Endothelial cell (in vitro differentiated cells): ENCODE data around the gene TCP11. TPM values are rescaled to one million over a fixed set of nuclear protein-coding genes. Genes with fewer than 3 reads are reported as not detected.

ENCODE experiments used
- DNase-seq: peaks from one replicate; pipeline ENCODE4 v3.0.0; 2021; ENCODE audit warnings: low spot score
- H3K27ac Mint-ChIP-seq: one replicate; pipeline ENCODE4 v1.8.0; 2021; ENCODE audit warnings: mixed read lengths, inconsistent platforms; ENCODE audit not compliant: unreplicated experiment
- H3K27me3 Mint-ChIP-seq: one replicate; pipeline ENCODE4 v1.8.0; 2021; ENCODE audit warnings: mild to moderate bottlenecking, moderate library complexity, mixed read lengths, inconsistent platforms; ENCODE audit not compliant: unreplicated experiment
- H3K36me3 Mint-ChIP-seq: one replicate; pipeline ENCODE4 v1.8.0; 2021; ENCODE audit warnings: mild to moderate bottlenecking, low read depth, mixed read lengths, inconsistent platforms; ENCODE audit not compliant: unreplicated experiment
- H3K4me1 Mint-ChIP-seq: one replicate; pipeline ENCODE4 v1.8.0; 2021; ENCODE audit warnings: mild to moderate bottlenecking, mixed read lengths, inconsistent platforms; ENCODE audit not compliant: unreplicated experiment
- H3K4me3 Mint-ChIP-seq: one replicate; pipeline ENCODE4 v1.8.0; 2021; ENCODE audit warnings: mild to moderate bottlenecking, mixed read lengths, inconsistent platforms; ENCODE audit not compliant: unreplicated experiment
- H3K9me3 Mint-ChIP-seq: one replicate; pipeline ENCODE4 v1.8.0; 2021; ENCODE audit warnings: mixed read lengths, inconsistent platforms; ENCODE audit not compliant: unreplicated experiment
- total RNA-seq: library from RNA; stranded (reverse); fragmentation: NEBNext Ultra II Directional; extraction: Animal tissue kit (Norgen Biotek cat#: 25700); gene quantifications from one replicate; pipeline ENCODE4 v1.2.1, GENCODE V29; 2021; ENCODE audit not compliant: unreplicated experiment
- TF ChIP-seq, protein P1 (sequence below): fragments of 200-600 bp; sonication (generic); IDR thresholded peaks from one replicate; pipeline ENCODE4 v1.5.0; 2021; ENCODE audit warnings: antibody characterized with exemption; ENCODE audit not compliant: unreplicated experiment

The TCP11 gene
- total RNA-seq, 1 donor from 2014 or later: 0.18 TPM

DNA sequence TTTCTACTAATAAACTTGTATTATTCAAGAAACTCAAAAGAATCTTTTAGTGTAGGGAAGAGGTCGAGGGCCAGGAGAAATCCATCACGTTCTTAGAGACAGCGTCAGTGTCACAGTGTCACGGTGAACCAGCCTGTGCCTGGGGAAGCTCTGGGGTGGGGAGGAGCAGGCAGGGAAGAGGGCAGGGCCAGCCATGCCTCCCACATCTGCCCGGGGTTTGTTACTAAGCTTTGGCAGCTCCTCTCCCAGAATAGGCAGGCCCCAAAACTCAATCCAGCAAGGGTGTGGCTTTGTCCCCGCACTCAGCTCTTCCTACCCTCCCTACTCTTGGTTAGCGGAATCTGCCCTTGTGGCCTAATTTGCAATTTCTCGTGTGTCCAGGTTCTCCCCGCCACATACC, 72.9 kb downstream of the TCP11 start:
- DNase-seq: no peak
- H3K9me3 Mint-ChIP-seq: no peaks in the 10 kb centered on the region
- H3K4me1 Mint-ChIP-seq: peaks cover 6% of the 10 kb centered on the region
- no peak overlapping the region for H3K4me3 Mint-ChIP-seq
- H3K36me3 Mint-ChIP-seq: peaks cover 5% of the 10 kb centered on the region
- TF ChIP-seq, protein P1, sequence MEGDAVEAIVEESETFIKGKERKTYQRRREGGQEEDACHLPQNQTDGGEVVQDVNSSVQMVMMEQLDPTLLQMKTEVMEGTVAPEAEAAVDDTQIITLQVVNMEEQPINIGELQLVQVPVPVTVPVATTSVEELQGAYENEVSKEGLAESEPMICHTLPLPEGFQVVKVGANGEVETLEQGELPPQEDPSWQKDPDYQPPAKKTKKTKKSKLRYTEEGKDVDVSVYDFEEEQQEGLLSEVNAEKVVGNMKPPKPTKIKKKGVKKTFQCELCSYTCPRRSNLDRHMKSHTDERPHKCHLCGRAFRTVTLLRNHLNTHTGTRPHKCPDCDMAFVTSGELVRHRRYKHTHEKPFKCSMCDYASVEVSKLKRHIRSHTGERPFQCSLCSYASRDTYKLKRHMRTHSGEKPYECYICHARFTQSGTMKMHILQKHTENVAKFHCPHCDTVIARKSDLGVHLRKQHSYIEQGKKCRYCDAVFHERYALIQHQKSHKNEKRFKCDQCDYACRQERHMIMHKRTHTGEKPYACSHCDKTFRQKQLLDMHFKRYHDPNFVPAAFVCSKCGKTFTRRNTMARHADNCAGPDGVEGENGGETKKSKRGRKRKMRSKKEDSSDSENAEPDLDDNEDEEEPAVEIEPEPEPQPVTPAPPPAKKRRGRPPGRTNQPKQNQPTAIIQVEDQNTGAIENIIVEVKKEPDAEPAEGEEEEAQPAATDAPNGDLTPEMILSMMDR: no peak
- H3K27me3 Mint-ChIP-seq: peaks cover 4% of the 10 kb centered on the region
- peak overlapping the region; percentile 48 for H3K27ac Mint-ChIP-seq

Other genes with a start within 250 kb of the TCP11 start
- 1.2 TPM for gene SCUBE3, start 72.6 kb upstream of the TCP11 start, total RNA-seq
- 26.4 TPM for gene ZNF76, start 118.4 kb upstream of the TCP11 start, total RNA-seq
- 24.0 TPM for gene DEF6, start 156.5 kb upstream of the TCP11 start, total RNA-seq
- gene PPARD, start 201.2 kb upstream of the TCP11 start, total RNA-seq: 38.7 TPM